Neutrophil (primary cell): ENCODE data around the gene LINGO1.

ENCODE experiments used
- H3K27ac ChIP-seq: fragments of 200-600 bp; sonication (generic); 2 replicates; pipeline ENCODE4 v1.5.1; 2016; ENCODE audit warnings: mild to moderate bottlenecking, moderate library complexity
- H3K27me3 ChIP-seq: fragments of 200-600 bp; sonication (generic); 2 replicates; pipeline ENCODE4 v1.6.0; 2016; ENCODE audit warnings: mild to moderate bottlenecking
- H3K36me3 ChIP-seq: fragments of 200-600 bp; sonication (generic); 2 replicates; pipeline ENCODE4 v1.5.1; 2017
- H3K4me1 ChIP-seq, 2 experiments: fragments of 200-600 bp in 1 of 2; sonication (generic) in 1 of 2; 1 replicate in 1 of 2; 2 replicates in 1 of 2; pipeline versions ENCODE4 v1.5.1 to v1.6.1; 2013 to 2016; ENCODE audit warnings: low read depth in 1 of 2, low read length in 1 of 2, mild to moderate bottlenecking in 1 of 2, moderate library complexity in 1 of 2; ENCODE audit not compliant: control insufficient read depth in 1 of 2, insufficient read depth in 1 of 2
- H3K4me3 ChIP-seq, 2 experiments: fragments of 200-600 bp in 1 of 2; sonication (generic) in 1 of 2; 1 replicate in 1 of 2; 2 replicates in 1 of 2; pipeline ENCODE4 v1.5.1; 2013 to 2016; ENCODE audit warnings: low read depth in 1 of 2, low read length in 1 of 2, mild to moderate bottlenecking in 1 of 2, moderate library complexity in 1 of 2
- H3K9me3 ChIP-seq: fragments of 200-600 bp; sonication (generic); 2 replicates; pipeline ENCODE4 v1.5.1; 2016
- TF ChIP-seq, protein P1 (sequence below): fragments of 200-600 bp; sonication (generic); IDR thresholded peaks from 2 replicates; pipeline ENCODE4 v1.5.1; 2016; ENCODE audit warnings: antibody characterized with exemption

The LINGO1 gene

DNA sequence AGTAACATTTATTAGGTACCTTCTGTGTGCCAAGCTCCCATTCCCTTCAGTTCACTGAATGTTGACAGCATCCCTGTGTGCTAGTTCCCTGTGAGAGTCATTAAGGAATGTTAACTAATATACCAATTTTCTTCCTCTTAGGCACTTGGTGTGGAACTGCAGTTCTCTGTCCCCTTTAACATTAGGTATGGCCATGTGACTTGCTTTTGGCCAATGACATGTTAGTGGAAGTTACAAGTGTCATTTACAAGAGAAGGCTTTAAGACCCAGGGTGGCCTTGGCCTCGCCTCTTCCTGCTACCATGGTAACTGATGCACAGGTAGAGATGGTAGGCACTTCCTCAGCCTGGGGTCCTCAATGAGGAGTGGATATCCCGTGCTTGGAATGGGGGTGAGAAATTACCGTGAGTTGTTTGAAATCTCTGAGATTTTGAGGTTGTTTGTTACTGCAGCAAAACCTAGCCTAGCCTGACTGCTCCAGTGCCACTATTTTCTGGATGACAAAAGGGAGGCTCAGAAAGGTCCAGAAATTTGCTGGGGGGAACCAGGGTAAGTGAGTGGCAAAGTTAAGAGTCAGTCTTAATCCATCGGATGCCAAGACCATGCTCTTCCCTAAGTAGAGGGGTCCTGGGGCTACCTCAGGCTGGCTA is 21.2 kb upstream of the LINGO1 start:
- TF ChIP-seq, protein P1, sequence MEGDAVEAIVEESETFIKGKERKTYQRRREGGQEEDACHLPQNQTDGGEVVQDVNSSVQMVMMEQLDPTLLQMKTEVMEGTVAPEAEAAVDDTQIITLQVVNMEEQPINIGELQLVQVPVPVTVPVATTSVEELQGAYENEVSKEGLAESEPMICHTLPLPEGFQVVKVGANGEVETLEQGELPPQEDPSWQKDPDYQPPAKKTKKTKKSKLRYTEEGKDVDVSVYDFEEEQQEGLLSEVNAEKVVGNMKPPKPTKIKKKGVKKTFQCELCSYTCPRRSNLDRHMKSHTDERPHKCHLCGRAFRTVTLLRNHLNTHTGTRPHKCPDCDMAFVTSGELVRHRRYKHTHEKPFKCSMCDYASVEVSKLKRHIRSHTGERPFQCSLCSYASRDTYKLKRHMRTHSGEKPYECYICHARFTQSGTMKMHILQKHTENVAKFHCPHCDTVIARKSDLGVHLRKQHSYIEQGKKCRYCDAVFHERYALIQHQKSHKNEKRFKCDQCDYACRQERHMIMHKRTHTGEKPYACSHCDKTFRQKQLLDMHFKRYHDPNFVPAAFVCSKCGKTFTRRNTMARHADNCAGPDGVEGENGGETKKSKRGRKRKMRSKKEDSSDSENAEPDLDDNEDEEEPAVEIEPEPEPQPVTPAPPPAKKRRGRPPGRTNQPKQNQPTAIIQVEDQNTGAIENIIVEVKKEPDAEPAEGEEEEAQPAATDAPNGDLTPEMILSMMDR, result no peak
- no peak overlapping the region for H3K4me3 ChIP-seq
- H3K9me3 ChIP-seq, result no peaks in the 10 kb centered on the region
- no peaks in the 10 kb centered on the region for H3K36me3 ChIP-seq
- no peak overlapping the region for H3K27ac ChIP-seq
- no peaks in the 10 kb centered on the region for H3K4me1 ChIP-seq
- peaks cover 76% of the 10 kb centered on the region for H3K27me3 ChIP-seq

GRCh38 chr15:77650265-77650664 is 17.6 kb upstream of the LINGO1 start:
- no peak overlapping the region for H3K4me3 ChIP-seq
- peaks cover 42% of the 10 kb centered on the region for H3K27me3 ChIP-seq
- TF ChIP-seq, protein P1, result no peak
- no peaks in the 10 kb centered on the region for H3K9me3 ChIP-seq
- H3K4me1 ChIP-seq, result no peaks in the 10 kb centered on the region
- no peaks in the 10 kb centered on the region for H3K36me3 ChIP-seq
- no peak overlapping the region for H3K27ac ChIP-seq

DNA sequence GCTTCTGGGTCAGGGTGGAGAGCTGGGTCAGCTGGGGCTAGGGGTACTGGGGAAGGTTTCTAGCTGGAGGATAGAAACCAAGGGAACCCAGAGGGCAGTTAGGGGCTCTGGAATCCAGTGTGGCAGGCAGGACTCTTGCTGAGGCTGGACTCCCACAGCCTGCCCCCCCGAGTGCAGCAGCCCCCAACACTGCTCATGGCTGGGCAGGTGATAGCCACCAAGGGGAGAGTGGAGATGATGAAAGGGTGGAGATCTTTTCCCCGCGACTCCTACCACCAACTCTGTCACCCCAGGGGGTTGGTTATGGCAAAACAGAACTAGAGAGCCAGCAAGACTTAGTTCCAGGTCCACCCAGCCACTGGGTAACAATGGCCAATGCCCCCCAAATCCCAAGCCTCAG is 16.9 kb upstream of the LINGO1 start:
- TF ChIP-seq, protein P1, result no peak
- Histone ChIP-seq H3K36me3 (no peaks in the 10 kb centered on the region), H3K4me3 (no peak overlapping the region)

GRCh38 chr15:77649017-77649416 is 16.3 kb upstream of the LINGO1 start:
- TF ChIP-seq, protein P1, result no peak
- peaks cover 32% of the 10 kb centered on the region for H3K27me3 ChIP-seq
- no peak overlapping the region for H3K27ac ChIP-seq
- H3K4me1 ChIP-seq, result no peaks in the 10 kb centered on the region
- H3K4me3 ChIP-seq, result no peak overlapping the region
- no peaks in the 10 kb centered on the region for H3K9me3 ChIP-seq
- H3K36me3 ChIP-seq, result no peaks in the 10 kb centered on the region

More for the DNA sequence above, 16.9 kb upstream of the LINGO1 start:
- Histone ChIP-seq H3K4me1 (no peaks in the 10 kb centered on the region), H3K27ac (no peak overlapping the region), H3K27me3 (peaks cover 36% of the 10 kb centered on the region), H3K9me3 (no peaks in the 10 kb centered on the region)

DNA sequence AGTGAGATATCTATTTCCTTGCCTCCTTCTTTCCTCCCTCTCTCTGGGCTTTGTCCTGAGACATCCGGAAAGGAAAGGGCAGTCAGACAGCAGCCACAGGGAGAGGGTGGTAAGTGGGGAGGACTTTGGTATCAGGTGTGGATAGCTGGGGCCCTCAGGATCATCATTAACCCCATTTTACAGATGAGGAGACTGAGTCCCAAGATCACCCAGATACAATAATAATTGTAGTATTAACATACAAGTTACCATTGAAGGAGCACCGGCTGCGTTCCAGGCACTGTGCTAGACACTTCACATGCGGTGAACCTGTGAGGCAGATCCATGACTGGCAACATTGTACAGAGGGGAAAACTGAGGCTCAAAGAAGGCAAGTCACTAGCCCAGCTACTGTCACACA is 15.2 kb upstream of the LINGO1 start:
- no peak overlapping the region for H3K4me3 ChIP-seq
- no peaks in the 10 kb centered on the region for H3K36me3 ChIP-seq
- peaks cover 25% of the 10 kb centered on the region for H3K27me3 ChIP-seq
- TF ChIP-seq, protein P1, result no peak
- H3K9me3 ChIP-seq, result no peaks in the 10 kb centered on the region
- H3K4me1 ChIP-seq, result no peaks in the 10 kb centered on the region
- no peak overlapping the region for H3K27ac ChIP-seq
